Measurements from ENCODE around the gene VWDE.
"Not testable (repeated sequence)": the region's sequence is repeated elsewhere in the genome, so short reads cannot be mapped to it uniquely, and the experiment has no call there.

The VWDE gene

DNA sequence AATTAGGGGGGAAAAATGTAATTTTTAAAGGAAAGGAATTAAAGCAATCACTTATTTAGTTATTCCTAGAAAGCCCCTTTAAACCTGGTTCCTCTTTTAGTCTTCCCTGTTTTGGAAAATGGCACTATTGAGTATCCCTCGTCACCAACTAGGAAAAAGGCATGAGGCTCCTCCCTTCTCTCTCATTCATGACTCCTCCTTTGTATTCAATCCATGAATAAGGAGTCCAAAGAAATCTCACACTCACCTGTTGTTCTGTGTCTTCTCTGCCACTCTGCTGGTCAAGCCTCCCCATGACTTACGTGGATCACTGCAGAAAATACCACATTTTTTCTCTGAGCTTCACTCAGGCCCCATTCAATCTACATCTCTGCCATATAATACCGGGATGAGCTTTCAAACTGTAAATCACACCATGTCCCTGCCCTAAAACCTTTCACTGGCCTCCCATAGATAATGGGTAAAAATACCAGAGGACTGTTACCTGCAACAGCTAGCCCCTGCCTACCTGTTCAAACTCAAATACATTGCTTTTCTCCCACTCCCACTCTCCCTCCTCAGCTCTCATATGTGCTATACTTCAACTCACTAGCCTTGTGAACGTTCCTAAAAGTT, 5.5 kb upstream of the VWDE start:
- no peak for DNase-seq
- intact Hi-C loops (cut with DNase I), result no loop called here

DNA sequence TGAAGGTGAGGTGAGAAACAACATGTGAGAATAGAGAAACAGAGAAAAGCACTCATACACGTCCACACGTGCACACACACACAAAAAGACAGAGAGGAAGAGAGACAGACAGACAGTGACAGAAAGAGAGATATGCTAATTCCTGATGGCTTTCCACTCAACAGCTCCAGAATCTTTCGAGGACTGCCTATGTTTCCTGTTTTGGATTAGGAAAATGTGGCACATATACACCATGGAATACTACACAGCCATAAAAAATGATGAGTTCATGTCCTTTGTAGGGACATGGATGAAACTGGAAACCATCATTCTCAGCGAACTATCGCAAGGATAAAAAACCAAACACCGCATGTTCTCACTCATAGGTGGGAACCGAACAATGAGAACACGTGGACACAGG, 4.0 kb upstream of the VWDE start:
- DNase-seq; intact Hi-C loops (cut with DNase I): not testable (repeated sequence)

DNA sequence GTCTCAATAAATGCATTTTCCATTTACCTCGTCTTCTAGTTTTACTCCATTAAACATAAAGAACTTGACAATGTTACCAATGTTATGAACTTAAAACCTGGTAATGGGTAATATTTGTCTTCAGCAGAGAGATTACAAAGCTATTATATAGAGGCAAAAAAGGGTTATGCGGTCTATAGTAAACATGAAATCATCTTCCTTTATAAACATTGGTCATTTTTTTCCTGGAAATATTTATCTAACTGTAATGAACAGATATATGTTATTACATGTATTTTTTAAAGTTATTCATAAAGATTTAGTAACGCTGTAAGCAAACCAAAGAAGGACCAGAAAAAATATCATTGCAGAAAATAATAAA, 1.3 kb downstream of the VWDE start:
- intact Hi-C loops (cut with DNase I), result no loop called here
- no peak for DNase-seq

DNA sequence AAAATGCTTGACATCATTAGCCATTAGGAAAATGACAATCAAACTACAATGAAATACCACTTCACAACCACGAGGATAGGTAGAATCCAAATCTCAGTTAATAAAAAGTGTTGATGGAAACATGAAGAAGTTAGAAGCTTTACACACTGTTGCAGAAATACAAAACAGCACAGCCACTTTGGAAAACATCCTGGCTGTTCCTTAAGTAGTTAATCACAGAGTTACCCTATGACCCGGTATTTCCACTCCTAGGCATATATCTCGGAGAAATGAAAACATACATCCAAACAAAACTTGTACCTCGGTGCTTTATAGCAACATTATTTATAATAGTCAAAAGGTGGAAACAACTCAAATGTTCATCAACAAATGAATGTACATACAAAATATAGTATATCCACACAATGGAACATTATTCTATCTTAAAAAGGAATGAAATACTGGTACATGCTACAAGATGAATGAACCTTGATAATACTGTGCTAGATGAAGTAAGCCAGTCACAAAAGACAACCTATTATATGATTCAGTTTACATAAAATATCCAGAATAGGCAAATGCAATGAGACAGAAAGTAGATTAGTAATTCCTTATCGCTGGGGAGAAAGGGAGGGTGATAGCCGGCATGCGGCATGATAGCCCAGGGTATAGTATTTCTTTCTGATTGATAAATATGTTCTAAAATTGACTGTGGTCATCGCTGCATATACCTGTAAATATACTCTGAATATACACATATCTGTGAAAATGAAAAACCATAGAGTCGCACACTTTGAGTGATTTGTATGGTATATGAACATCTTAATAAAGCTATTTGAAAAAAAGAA, 1.9 kb downstream of the VWDE start:
- intact Hi-C loops (cut with DNase I), result no loop called here
- DNase-seq, result no peak

DNA sequence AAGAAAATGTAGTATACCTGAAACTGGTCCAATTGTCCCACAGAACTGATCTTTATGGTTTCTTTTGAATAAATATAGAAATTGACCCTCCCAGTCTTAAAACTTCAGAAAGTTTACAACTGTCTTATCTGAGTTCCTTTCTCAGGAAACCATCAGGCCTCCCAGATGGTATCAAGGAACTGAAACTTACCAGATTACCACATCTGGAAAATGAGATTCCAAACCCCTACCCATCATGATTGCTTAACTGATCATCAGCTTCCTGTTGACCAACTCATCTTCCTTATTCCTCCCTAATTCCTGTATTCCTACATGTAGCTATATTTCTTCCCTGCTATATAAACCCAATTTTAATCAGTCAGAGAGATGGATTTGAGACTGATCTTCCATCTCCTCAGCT, 5.5 kb downstream of the VWDE start:
- intact Hi-C loops (cut with DNase I), result no loop called here
- DNase-seq, result no peak

DNA sequence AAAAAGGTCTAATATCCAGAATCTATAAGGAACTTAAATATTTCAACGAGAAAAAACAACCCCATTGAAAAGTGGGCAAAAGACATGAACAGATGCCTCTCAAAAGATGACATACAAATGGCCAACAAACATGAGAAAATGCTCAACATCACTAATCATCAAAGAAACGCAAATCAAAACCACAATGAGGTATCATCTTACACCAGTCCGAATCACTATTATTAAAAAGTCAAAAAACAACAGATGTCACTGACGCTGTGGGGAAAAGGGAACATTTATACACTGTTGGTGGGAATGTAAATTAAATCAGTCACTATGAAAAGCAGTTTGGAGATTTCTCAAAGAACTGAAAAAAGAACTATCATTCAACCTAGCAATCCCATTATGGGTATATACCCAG, 6.0 kb downstream of the VWDE start:
- intact Hi-C loops (cut with DNase I), result no loop called here
- no peak for DNase-seq

DNA sequence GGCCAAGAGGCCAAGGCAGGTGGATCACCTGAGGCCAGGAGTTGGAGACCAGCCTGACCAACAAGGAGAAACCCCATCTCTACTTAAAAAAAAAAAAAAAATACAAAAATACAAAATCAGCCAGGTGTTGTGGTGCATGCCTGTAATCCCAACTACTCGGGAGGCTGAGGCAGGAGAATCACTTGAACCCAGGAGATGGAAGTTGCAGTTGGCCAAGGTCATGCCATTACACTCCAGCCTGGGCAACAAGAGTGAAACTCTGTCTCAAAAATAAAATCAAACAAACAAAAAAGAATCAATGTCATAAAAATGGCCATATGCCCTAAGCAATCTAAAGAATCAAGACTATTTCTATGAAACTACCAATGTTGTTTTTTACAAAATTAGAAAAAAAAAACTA, 7.0 kb downstream of the VWDE start:
- DNase-seq; intact Hi-C loops (cut with DNase I): not testable (repeated sequence)

DNA sequence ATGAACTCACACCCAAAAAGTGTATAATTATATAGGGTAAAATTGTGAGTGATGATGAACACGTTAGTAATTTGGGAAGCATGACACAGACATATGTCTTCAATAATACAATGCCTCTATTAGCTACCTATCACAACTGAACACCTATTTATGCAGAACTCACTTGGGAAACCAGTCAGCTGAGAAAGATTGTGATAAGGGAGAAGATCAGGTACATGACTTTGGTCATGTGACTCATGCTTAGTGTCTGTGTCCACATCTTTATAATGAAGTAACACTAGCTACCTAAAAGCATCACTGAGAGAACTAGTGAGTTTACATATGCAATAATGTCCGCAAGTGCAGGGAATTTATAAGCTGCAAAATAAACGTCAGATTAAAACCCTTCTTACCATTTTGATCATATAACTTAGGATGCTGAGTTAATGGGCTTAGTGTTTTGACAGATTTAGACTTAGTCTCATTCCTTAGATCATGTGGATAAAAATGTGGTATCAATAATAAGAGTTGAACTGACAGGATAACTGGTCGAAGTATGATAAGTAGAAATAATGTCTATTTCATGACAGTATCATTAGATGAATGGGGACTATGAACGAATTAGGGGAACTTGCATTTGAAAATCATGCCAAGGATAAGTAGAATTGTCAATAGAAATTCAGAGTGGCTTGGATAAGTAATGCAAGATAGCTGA, 11.6 kb downstream of the VWDE start:
- no peak for DNase-seq
- intact Hi-C loops (cut with DNase I), result no loop called here

DNA sequence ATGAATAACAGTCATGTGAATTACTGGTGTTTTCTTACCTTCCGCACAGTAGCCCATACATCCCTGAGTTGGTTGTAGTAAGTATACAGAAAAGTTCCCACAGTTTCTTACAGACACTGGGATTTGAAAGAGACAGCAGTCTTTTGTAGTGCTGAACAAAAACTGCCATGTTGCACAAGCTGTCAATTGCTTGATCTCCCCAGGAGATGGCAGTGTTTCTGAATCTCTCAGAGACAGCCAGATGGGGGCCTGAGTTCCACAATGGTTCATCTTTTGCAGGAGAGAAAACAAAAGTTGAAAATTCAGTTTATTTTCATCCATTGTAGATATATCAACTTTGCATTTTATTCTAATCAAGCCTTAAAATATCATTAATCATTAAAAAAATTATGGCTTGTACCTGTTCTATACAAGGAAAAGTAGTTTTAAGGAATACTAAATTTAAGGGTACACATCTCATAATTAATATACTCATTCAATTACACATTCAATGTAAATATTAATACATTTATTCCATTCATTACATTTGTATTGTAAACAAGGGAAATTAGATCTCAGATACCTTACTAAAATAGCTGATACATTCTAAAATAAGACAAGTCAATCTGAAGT, 14.5 kb downstream of the VWDE start:
- peak in 36 of 42 donors; percentile 8 to 80 (median 51) for DNase-seq
- intact Hi-C loops (cut with DNase I), result no loop called here

DNA sequence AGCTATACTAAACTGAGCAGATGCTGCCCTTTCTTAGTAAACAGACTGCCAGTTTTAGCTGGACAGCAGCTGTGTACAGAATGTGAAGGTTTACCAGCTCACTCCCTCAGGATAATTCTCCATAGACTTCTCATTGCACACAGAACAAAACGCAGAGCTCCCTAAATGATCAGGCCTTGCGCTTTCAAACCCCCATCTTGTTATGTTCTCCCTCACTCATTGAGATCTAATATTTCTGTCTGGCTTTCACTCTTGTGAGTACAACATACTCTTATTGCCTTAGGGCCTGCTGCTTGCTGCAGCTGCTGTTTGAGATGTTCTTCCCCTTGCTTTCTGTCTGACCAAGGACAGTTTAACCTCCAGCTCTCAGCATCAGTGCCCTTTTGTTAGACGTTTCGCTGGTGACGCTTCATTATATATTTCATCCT, 17.3 kb downstream of the VWDE start:
- no peak for DNase-seq
- intact Hi-C loops (cut with DNase I), result no loop called here

DNA sequence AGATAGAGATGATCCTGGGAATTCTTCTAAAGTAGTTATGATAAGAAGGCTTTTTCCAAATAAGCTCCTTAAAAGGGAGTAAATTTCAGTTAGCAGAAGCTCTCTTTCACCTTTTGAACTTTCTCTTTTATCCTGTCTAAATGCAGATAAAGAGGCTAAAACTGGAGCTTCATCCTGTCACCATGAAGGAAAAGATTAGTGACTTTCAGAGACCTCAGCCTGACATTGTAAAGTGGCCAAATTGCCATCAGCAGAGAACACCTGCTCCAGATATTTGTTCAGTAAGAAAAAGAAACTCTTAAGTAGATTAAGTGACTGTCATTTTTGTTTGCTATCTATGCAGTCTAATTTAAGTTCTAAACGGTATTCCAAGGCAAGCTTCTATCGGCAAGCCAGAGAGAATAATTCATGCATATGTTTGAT, 18.3 kb downstream of the VWDE start:
- no peak for DNase-seq
- intact Hi-C loops (cut with DNase I), result no loop called here

DNA sequence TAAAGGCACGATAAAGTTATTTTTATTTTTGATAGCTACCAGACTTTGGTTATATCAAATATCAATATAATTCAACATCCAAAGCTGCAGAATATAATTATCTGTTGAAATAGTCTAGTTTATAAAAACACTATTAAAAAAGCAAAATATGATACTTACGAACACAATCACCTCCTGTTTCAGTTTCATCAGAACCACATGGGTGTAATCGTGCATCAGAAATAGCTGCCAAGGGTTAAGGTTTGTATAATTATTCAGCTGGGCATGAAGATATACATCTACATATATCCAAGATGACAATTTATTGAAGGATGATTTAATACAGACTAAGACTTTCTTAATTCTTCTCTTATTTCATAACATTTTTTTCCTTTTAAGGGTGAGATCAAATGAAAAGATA, 20.3 kb downstream of the VWDE start:
- DNase-seq, result no peak
- intact Hi-C loops (cut with DNase I), result no loop called here

DNA sequence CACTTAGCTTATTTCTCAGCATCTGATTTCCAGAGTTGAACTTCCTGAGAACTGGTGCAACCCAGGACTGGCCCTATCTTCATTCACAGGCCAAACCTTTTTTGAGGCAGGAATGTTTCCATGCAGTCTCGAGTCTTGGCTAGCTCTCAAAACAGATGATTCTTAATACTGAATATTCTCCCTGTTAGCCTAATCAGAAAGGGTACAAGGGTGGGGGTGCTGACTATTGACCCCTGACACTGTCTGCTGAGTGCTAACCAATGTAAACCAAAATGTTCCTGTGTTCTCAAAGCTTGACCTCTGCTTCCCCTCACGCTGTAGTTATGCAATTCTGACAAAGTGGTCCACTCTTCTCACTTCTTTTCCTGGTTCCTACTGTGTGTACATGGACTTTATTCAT, 25.3 kb downstream of the VWDE start:
- intact Hi-C loops (cut with DNase I), result no loop called here
- no peak for DNase-seq

DNA sequence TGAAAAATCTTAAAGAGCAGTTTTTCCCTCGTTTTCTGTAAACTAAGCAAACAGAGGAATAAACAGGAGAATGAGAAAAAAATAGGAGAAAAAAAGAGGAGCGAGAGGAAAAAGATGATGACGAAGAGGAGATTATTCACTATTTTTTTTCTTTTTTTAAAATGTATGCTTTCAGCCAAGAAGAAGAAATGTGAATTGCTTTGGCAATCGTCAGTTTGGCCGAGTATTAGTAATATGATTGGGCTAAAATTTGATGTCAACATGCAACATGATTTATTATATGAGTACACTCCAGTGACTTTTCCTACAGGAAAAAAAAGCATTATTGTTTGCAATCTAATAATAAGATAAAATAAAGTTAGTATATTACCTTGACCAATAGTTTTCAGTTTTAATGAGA, 26.3 kb downstream of the VWDE start:
- no peak for DNase-seq
- intact Hi-C loops (cut with DNase I), result no loop called here

DNA sequence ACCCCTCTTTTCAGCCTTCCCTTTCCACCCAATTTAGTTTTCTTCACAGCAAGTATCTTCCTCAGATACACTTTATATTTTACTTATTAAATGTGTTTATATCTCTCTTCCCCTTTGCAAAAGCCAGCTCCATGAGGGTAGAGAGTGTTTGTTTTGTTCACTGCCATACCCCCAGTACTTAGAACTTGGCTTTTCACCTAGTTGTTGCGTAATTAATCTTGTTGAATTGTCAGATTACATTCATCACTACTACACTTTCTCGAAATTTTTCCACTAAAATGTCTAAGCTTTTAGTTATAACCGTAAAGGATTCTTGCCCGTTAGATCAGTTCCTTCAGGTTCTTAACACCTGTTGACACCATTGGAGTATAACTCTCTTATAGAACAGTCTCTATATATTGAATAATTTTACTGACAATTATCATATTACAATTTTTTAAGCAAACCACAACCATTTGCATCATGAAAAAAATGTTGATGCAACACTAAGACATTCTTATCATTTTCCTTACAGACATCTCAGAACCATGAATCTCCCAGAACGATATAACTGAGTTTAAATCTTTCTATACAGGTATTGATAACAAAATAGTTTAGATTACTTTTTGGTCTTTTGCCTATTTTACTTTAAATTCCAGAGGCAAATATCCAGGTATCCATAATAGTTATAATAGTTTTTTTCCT, 29.9 kb downstream of the VWDE start:
- intact Hi-C loops (cut with DNase I), result no loop called here
- DNase-seq, result no peak

DNA sequence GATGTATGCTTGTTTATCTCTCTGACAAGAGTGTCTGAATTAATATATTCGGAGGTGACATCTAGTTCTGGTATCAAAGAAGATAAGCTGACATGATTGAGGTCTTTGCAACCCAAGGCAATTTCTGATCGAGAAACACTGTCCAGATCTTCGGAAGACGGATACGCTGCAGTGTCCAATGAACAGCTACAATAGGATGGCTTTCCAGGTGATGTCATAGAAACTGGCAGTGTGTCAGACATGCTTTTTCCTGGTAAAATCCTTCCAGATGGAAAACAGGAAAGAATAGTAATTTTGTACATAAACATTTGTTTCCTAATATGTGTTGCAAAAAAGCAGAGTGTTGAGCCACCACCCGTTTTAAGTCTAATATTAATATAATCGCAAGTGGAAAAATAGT, 33.4 kb downstream of the VWDE start:
- intact Hi-C loops (cut with DNase I), result no loop called here
- DNase-seq, result no peak

DNA sequence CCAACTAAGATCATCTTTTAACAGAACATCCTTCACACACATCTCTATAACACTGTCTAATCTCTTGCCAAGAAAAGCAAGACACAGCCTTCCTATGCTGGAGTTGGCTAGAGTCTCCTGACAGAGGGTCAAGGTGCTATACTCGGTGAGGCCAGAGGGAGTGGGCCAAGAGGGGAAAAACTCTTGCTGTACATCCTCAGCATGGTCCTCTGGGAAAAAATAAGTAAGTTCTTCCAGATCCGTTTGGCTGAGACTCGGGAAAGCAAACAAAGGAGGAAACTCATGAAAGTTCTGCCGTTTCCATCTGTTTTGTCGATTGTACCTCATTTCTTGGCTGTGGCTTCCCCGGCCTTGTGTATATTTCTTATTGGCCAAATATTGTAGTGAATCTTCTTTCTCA, 33.9 kb downstream of the VWDE start:
- intact Hi-C loops (cut with DNase I), result no loop called here
- no peak for DNase-seq

DNA sequence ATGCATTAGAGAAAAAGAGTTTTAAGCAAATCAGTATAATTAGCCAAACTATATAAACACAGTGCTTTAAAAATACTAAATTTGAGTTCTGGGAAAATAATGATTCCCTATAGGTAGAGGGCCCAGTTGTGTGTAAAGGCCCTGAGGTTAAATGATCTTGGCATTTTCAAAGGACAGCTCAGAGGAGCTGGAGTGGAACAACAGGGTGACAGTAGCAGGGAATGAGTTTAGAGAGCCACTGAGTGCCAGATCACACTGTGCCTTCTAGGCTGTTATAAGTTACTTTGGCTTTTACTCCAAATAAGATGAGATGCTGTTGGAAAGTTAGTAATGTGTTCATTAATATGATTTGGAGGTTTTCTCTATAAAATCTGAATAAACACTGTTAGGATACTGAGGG, 34.6 kb downstream of the VWDE start:
- DNase-seq, result no peak
- intact Hi-C loops (cut with DNase I), result no loop called here

DNA sequence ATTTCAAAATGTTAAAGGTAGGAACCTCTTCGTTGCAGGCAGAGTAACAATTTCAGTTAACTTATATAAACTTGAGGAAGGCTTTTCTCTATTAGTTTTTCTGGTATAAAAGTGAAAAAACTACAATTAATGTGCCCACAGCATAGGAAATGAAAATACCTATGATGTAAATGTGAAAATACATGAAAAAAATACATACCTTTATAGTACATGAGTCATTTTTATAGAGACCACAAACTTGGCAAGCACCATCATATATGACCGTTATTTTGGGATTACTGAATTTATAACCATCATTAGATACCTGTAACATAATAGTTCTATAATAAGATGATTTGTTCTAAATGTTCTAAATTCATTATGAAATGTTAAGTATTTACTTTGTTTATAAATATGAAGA, 42.7 kb downstream of the VWDE start:
- DNase-seq, result no peak
- intact Hi-C loops (cut with DNase I), result no loop called here

DNA sequence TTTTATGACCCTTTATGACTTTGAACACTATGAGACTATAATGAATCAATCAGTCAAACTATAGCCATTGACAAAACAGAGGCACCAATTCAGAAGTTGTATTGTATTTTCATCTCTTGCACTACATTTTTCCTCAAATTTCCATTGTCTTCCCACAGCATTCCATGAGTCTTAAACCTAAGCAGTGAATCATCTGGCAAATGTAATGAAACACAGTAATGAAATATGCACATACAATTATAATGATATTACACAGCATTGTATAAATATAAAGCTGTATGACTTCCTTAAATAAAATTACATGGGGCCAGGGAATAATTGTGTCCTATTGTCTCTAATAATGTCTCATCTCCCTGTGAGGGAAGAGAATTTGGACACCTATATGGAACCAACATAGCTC, 45.0 kb downstream of the VWDE start:
- DNase-seq, result no peak
- intact Hi-C loops (cut with DNase I), result no loop called here

All from head of caudate nucleus (tissue), 42 donors.